Inferior parietal cortex (tissue), 1 donor: ENCODE data around the gene UBE2H.
A peak's percentile ranks its signal among the peaks of the same experiment; 100 is the strongest.
"Not testable (repeated sequence)": the region's sequence is repeated elsewhere in the genome, so short reads cannot be mapped to it uniquely, and the experiment has no call there.

Experiments
- DNase-seq: peaks from one replicate; pipeline ENCODE4 v3.0.0-alpha.2; 2016; ENCODE audit errors: extremely low spot score

The UBE2H gene

DNA sequence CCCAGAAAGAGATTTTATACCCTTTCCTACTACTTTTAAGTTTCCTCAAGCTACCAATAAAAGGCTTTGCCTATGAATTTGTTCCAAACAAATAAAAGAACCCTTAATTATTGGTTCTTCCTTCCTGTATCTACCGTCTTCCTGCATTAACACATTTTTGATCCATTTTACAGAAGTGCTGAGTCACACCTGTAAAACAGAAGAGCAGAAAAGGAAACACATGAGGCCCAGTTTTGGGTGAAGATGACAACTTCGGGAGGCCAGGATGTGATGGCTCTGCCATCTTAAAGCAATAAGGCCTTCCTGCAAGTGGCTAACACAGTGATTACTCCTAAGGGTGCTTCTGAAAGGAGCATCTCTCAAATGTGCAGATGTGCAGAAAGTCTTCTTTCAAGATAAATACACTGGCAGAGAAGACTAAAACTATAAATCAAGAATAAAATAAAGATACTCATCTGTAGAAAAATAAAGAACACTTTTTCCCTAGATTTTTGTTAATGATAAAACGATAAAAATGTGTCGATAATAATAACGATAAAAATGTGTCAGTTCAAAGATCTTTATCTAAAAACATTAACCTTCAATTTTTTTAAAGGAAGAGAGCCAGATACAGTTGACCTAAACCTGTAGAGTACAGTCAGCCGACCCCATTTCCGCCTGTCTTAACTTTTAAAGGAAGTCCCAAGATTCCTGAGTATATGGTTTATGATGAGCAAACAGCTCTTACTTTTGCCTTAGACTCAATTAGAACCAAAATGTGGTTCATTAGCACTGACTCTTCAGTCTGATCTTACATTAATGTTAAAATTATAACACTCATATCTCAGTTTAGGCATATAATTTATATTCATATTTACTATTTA lies 108.6 kb downstream of the UBE2H start:
- DNase-seq, result no peak

DNA sequence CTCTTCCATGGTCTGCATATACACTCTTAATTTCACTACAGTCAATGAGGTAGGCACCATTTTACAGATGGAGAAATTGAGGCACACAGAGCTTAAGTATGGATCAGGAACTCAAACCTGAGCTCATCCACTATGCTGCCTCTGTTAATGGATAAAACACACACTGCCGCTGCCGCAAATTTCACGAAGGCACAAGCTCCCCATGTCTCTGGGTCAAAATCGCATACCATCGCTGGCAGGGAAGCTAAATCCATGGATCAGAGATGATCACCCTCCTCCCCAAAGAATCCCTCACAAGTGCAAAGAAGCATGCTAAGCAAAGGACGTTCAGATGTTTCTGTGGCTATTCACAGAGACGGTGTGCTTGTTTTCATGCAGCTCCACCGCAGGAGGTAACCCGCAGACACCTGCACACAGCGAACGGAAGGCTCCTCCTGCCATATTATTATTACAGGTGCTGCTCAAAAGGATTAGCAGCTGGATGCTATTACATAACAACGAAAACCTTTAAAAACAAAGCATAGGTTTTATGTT lies 109.3 kb downstream of the UBE2H start:
- DNase-seq, result no peak

DNA sequence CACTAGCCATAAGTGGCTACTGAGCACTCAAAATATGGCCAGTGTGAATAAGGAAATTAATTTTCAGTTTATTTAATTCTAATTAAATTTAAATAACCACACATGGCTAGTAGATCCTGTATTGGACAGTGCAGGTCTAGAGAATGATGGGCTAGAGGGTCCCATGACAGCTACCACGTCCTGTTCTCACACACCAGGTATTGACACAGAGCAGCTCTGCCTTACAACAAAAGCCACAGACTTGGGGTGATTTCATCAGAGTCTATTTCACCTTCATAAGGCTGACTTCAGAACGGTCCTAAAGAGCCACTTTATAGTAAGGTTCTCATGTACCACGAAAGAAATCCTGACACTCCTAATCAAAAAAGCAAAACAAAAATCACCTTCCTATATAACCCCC lies 111.3 kb downstream of the UBE2H start:
- no peak for DNase-seq

DNA sequence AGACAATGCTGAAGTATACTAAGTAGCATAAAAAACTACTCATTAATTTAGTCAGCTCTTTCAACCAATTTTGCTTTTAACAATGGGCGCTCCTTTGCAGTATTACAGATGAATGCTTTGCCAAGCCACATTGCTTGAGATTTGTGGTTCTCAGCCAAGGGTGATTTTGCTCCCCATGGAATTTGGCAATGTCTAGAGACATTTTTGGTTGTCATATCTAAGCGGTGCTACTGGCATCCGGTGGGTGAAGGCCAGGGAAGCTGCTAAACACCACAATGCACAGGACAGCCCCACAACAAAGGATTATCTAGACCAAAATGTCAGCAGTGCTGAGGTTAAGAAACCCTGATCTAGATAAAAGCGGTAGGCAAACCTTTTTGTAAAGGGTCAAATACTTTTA lies 112.0 kb downstream of the UBE2H start:
- no peak for DNase-seq

DNA sequence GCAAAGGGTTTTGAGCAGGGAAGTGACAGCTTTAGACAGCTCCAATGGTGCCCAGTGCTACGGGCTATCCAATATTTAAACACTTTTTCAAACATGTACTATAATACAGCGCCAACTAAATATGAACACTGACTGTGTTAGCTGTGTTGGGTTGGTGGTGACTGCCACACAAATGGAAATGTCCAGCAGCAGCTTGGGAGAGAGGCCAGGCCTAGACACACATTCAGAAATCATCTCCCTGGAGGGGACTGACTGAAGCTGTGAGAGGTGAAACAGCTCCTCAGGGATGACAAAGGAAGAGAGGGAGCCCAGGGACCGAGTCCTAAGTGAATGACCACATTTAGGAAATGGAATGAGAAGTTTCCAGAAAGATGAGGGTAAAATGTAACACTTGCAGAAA lies 115.8 kb downstream of the UBE2H start:
- DNase-seq, result no peak

DNA sequence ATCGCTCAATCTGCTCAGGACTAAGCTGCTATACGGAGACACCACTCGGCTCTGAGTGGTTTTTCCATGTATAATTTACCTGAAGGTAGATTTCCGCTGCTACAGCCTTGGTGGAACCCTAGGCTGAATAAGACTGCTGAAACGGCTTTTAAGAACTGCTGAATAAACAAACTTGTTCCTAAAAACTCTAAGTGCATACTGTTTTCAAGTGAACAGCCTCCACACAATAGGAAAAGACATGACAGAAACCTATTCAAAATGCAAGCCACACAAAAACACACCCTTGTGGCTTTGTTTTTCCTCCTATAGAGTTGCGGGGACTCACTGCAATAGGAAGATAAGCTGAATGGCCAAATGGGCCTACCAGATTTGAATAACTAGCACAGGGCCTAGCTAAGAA lies 117.2 kb downstream of the UBE2H start:
- no peak for DNase-seq

DNA sequence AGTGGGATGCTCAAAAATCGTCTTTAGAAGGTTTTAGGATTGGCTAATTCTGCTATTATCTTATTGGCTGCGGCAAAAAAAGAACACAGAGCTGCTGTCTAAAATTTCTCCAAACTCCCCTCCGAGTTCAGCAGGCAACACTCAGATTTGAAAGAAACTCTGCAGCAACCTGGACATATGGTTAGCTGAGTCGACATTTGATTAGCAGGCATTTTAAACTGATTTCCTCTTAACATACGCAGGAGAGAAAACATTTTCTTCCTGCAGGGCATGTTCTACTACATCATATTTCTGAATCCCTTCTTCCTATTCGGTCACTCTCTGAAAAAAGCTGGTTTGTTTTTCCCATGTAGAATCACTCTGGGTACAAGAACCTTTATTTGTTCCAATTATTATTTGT lies 119.4 kb downstream of the UBE2H start:
- not testable (repeated sequence) for DNase-seq

DNA sequence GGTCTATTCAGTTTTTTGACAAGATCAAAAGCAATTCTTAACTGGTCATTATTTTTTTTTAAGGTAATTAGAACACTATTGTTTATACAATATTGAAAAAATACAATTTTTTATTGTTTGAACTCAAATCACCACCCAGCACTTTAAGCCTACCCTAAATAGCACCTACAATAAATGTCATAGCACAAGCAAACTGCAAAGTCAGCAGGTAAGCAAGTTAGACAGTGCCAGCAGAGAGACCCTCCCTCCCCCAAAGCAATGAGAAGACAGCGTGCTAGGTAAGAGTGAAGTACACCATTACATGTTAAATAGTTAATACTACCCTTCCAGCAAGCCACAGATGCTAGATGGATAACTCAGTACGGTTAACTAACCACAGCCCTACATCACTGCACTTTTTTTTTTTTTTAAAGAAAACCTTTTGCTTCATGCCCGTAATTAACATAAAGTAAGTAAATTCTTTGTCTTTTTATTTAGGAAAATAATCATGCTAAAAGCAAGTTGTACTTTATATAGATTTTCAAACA lies 120.0 kb downstream of the UBE2H start:
- DNase-seq, result no peak

DNA sequence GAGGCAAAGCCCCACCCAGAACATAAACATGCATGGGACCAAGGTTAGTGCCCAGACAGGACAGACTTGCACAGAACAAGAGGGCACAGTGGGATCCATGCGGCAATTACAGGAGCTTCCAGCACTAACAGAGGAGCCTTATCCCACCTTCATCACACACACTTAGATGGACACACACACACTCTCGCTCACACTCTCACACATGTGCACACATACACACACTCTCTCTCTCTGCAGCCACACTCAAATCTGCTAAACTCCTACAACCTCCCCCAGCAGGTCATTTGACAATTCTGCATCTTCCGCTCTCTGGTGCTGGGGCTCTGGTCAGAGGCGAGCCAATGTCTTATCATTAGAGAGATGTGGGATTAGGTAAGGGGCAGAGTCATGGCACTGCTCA lies 120.5 kb downstream of the UBE2H start:
- no peak for DNase-seq

DNA sequence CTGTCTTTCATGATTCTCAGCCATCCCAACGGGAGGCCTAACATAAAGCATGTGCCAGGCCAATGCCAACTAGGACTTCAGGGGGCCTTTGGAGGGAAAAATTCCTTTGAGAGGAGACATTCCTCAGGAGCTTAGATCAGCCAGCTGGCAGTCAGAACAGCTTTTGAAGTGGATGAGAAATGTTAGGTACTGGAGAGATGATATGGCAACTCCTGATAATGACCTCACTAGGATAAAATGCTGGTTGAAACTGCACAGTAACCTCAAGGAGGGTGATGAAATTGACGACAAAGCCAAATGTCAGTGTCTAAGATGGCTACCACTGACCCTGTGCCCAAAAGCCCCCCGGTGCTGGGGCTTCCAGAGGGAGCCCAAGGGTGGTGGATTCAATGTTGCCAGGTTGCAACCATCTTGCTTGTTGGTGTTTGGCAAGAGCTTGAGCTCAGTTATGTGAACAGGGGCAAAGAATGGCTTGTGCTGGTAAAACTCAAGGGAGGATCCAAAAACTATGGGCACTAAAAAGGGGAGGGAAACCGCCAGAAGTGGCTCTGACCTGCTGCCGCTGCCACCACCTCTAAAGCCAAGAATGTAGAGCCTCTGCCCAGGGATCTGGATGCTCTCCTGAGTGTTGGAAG lies 121.2 kb downstream of the UBE2H start:
- DNase-seq, result no peak

DNA sequence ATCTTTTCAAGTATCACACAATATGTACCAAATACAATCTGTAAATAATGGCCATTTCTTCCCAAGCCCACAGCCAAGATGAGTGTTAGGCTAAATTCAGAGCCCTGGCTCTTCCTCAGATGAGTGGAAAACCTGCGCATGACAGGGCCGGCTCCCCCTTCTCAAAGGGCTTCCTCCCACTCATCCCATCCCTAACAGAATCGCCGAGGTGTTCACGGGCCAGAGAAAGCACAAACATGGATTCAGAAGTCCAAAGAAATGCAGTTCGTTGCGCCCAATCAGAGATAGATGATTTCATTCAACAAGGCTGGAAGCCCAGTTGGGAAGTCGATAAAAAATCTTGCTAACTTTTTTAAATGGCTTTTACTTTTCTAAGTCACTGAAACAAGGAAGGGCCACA lies 121.8 kb downstream of the UBE2H start:
- no peak for DNase-seq

DNA sequence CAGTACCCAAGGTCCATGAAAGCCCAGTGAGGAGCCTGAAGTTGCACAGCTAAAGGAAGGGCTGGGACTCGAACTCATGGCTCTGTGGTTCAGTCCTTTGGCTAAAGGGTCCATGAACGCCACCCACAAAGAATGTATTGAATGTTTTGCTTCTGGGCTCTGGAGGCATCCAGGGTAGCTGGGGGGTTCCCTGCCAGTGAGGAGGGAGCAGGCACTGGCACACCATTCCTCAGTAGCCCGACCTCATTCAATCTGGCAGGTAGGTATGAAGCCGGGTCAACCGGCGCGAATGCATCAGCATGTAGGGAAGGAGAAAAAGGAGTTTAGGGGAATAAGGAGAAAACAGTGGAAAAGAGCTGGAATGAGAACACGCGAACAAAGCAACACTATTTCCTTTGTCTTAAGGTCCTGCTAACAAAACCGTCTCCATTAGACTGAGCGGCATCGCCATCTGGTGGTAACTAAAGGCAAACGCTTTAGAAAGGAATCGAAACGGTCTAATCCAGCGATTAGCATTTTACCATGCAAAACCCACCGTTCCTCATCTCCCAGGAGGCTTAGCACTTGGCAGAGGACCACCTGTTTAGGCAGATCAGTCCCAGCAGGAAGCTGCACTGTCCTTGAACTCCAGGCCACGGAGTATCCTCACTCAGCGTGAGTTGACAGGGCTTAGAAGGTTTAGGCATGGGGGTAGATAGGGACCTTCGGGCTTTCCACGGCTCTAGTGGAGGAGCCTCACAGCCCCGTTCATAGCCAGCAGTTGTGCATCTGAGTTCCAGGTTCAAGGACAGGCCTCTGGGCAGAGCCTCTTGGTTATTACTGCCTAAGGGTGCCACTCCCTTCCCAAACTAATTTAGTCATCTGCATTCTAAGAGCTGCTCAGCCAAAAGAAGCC lies 122.8 kb downstream of the UBE2H start:
- DNase-seq, result peak; percentile 92

DNA sequence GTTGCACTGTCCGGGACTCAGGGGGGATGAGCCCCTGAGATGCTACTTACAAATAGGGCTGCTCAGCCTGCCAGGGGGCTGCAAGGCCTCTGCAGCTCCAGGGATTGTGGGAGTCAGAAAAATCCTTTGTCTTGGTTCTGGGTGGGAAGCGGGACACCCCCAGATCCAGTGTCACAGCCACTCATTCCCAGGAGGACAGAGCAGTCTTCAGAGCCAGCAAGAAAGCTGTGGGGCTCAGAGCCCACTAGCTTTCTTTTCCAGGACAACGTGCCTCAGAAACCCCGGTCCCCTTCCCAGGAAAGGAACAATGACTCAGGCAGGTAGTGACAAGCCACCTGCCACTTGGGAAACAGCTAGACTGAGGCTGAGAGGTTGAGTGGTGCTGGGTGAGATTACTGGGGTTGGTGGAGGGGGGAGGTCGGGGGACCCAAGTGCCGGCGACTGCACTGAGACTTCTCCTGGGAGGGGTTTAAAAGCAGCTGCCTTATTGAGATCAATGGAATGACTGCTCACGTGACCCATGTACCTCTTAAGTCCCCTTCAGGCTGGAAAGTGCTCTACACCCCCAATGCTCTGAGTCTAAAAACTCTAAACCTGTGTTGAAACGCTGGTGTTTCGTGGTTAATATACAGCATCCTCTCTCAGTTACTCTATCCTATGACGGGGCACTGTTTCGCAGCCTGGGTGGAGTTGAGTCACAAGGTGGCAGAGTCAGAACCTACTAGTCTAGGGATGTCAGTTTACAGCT lies 123.6 kb downstream of the UBE2H start:
- DNase-seq, result no peak

DNA sequence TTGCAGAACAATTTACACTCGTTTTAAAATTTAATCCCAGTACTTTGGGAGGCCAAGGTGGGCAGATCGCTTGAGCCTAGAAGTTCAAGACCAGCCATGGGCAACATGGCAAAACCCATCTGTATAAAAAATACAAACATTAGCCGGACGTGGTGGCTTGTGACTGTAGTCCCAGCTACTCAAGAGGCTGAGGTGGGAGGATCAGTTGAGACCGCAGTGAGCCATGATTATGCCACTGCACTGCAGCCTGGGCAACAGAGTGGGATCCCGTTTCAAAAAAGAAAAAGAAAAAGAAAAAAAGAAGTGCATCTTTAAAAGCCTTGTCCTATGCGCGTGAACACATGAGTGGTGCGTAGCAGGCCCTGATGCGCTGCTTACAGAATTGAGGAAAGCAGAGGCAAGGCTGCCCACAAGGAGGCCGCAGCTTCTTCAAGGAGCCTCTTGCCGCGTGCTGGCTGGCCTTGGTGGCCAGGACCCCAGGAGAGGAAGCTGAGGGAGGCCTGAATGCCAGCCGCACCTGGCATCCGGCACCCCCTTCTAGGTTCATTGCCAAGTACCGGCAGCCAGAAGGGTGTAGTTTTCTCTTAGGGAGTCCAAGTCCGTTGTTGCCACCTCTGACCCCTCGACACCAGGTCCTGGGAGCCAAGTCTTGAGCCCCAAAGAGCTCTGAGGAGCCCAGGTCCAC lies 124.5 kb downstream of the UBE2H start:
- DNase-seq, result no peak

DNA sequence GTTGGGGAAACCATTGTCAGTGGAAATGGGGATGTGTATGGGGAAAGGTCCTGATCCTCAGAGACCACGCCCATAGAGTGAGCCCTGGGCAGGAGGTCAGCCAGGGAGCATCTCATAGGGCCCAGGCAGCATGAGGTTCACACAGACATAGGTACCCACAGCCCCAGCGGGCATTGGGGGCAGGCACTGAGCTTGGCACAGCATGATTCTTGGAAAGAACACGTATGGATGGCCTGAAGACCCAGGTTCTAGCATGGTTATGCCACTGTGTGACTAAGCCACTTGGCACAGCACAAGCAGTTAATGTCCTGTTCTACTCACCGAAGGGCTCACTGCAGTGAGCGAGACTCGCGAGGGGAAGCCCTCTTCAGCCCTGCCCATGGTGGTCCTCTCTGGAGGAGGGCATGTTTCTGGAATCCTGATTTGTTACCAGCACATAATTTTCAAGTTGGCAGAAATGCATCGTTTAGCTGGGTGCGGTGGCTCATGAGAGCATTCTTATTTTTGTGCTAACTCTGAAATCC lies 125.2 kb downstream of the UBE2H start:
- DNase-seq, result no peak

DNA sequence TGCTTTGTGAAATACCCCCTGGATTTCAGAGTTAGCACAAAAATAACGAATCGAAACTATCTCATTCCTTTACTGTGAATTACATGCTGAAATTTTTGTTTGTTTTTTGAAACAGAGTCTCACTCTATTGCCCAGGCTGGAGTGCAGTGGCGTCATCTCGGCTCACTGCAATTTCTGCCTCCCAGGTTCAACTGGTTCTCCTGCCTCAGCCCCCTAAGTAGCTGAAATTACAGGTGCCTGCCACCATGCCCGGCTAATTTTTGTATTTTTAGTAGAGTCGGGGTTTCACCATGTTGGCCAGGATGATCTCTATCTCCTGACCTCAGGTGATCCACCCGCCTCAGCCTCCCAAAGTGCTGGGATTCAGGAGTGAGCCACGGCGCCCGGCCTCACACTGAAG lies 125.9 kb downstream of the UBE2H start:
- DNase-seq, result not testable (repeated sequence)

DNA sequence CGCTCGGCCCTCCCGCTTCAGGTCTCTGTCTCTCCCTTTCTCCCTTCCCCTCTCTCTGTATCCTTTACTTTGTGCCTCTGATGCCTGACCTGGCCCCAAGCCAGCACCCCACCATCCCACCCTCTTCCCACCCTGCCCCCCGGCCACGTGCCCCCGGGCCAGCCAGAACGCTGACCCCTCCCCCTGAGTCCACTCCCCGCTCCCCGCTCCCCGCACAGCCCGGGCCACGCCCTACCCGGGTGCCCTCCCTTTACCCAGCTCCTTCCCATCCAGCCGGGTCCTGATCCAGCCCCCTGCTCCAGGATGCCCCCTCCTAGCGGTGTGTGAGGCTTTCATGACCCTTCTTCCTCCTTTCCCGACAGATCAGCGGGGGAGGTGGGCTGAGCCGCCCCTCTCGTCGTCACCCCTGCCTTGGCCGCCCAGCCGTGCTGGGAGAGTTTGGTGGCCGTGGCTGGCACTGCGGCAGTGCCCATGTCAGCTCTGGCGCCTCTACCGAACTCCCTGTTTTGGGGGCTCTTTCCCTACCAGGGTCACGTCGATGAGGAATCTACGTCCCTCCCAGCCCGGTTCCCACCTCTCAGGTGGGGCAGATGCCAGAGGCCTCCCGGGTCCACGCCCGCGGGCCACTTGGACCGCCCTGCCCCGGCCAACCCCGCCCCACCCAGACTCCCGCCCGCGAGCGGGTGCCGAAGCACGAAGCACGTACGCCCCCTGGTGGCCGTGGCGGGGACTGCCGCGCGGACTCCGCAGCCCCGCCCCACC lies 127.4 kb downstream of the UBE2H start:
- DNase-seq, result peak; percentile 80

DNA sequence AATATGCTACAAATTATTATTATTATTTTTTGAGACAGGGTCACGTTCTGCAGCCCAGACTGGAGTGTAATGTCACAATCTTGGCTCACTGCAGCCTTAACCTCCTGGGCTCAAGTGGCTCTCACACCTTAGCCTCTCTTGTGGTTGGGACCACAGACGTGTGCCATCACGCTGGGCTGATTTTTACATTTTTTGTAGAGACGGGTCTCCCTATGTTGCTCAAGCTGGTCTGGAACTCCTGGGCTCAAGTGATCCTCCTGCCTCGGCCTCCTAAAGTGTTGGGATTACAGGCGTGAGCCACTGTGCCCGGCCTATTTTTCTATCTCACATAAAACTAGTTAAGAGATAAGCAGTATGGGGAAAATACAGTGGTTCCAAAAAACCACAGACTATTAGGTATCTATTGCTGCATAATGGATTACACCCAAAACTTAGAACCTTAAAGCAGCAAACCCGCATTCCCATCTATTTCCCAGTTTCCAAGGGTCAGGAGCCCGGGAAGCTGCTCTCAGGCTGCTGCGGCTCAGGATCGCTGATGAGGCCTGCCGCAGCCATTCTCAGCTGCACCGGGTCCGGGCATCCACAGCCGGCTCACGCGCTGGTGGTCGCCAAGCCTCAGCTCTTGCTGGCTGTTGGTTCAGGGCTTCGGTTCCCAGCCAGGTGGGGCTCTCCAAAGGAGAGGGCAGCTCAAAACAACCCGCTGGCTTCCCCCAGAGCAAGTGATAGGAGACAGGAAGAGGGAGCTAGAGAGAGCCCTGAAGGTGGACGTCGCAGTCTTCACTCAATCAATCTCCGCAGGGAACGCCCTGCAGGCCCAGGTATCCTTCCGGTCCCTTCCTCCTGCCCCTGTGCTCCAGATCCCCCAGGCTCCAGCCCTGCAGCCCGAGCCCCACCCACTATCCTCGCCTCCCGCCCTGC lies 128.2 kb downstream of the UBE2H start:
- peak; percentile 49 for DNase-seq
